K562 (cell line): ENCODE results near the gene HINT2. TPM values are rescaled to one million over a fixed set of nuclear protein-coding genes. Genes with fewer than 3 reads are reported as not detected.

Source experiments
- CHD2 ChIP-seq: IDR thresholded peaks from 2 replicates; pipeline ENCODE4 v1.6.1; 2011; ENCODE audit warnings: low read depth, low read length
- NCOR1 ChIP-seq: fragments of 450-650 bp; IDR thresholded peaks from 2 replicates; pipeline ENCODE4 v1.6.1; 2016; ENCODE audit warnings: mild to moderate bottlenecking, moderate library complexity
- SMAD1 ChIP-seq: fragments of 150-350 bp; IDR thresholded peaks from 2 replicates; pipeline ENCODE4 v1.6.1; 2014; ENCODE audit warnings: low read length, low read depth; ENCODE audit not compliant: partially characterized antibody
- USF2 ChIP-seq: sonication (generic); formaldehyde crosslinking; IDR thresholded peaks from 2 replicates; pipeline ENCODE4 v1.5.0; 2020; ENCODE audit warnings: missing genetic modification reagents
- polyA plus RNA-seq, 8 experiments: library from polyadenylated mRNA; depleted of rRNA in 4 of 8; stranded (reverse) in 5 of 8; unstranded in 3 of 8; fragments of >200 nt; fragmentation: Nextera tagmentation in 2 of 8; fragmentation: Illumina TruSeq in 1 of 8; extraction: Ambion mirVana in 2 of 8; extraction: Trizol in 1 of 8; gene quantifications; 2 replicates each; pipeline versions ENCODE4 v1.2.1 to v1.2.3, GENCODE V29; 2011 to 2014; ENCODE audit warnings: inconsistent platforms in 1 of 8, missing spikeins in 1 of 8
- total RNA-seq, 7 experiments: library from RNA; depleted of rRNA in 6 of 7; stranded (reverse); fragments of >200 nt in 6 of 7; fragmentation: Illumina TruSeq in 2 of 7; extraction: Trizol in 2 of 7; gene quantifications; 2 replicates each; pipeline versions ENCODE4 v1.2.1 to v1.2.3, GENCODE V29; 2011 to 2021; ENCODE audit warnings: low replicate concordance in 1 of 7
- TF ChIP-seq, protein P1 (sequence below): fragments of 250-450 bp; sonication (Bioruptor Pico); IDR thresholded peaks from 2 replicates; pipeline ENCODE4 v1.5.0; 2021
- TF ChIP-seq, protein P2 (sequence below): fragments of 200-400 bp; formaldehyde crosslinking; IDR thresholded peaks from 2 replicates; pipeline ENCODE4 v1.6.1; 2017; ENCODE audit warnings: mild to moderate bottlenecking, low read depth, low read length, moderate library complexity

Gene HINT2
- total and polyA plus RNA-seq, 9 of the 15 experiments (the other 6 are each of a cell fraction or from before 2014, with no cell fraction given) = 5.6 to 44.1 (median 27.9) TPM

DNA sequence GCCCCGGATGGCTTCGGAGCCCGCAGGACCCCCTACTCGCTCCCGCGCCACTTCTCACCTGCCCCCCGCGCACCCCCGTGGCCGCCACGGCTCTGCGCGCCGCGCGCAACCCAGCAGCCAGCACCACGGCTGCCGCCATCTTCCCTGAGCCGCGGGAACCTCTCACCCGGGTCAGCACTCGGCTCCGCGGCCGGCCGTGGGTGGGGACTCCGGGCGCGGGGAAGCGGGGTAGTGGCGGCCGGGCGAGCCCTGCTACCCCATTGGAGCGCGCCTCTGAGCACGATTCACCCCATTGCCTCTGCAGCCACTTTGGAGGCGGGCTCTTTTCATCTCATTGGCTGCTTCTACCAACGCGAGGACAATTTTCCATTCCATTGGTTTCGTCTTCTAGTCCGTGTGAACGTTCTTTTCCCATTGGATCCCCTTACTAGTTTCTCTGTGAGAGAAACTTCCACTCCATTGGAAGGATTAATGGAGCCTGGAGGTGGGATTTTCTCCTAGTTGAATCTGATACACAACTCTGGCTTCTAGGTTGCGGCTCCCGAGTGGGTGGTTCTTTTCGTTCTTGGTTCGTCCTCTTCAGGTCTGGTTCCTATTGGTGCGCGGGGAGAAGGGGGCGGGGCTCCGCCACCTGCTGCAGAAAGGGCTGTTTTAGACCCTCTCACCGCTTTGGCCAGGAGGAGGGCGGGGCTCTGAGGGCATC lies at the start of gene HINT2 (continued):
- TF ChIP-seq SMAD1 (no peak), NCOR1 (no peak), USF2 (CRISPR knock-in tag) (no peak), CHD2 (peak; percentile 64)
- TF ChIP-seq, protein P1, sequence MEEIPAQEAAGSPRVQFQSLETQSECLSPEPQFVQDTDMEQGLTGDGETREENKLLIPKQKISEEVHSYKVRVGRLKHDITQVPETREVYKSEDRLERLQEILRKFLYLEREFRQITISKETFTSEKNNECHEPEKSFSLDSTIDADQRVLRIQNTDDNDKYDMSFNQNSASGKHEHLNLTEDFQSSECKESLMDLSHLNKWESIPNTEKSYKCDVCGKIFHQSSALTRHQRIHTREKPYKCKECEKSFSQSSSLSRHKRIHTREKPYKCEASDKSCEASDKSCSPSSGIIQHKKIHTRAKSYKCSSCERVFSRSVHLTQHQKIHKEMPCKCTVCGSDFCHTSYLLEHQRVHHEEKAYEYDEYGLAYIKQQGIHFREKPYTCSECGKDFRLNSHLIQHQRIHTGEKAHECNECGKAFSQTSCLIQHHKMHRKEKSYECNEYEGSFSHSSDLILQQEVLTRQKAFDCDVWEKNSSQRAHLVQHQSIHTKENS = no peak
- TF ChIP-seq, protein P2, sequence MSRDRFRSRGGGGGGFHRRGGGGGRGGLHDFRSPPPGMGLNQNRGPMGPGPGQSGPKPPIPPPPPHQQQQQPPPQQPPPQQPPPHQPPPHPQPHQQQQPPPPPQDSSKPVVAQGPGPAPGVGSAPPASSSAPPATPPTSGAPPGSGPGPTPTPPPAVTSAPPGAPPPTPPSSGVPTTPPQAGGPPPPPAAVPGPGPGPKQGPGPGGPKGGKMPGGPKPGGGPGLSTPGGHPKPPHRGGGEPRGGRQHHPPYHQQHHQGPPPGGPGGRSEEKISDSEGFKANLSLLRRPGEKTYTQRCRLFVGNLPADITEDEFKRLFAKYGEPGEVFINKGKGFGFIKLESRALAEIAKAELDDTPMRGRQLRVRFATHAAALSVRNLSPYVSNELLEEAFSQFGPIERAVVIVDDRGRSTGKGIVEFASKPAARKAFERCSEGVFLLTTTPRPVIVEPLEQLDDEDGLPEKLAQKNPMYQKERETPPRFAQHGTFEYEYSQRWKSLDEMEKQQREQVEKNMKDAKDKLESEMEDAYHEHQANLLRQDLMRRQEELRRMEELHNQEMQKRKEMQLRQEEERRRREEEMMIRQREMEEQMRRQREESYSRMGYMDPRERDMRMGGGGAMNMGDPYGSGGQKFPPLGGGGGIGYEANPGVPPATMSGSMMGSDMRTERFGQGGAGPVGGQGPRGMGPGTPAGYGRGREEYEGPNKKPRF = no peak
